Kidney epithelial cell (primary cell): ENCODE measurements around the gene AGAP3. TPM values are rescaled to one million over a fixed set of nuclear protein-coding genes. Genes with fewer than 3 reads are reported as not detected.

Experiments
- DNase-seq: peaks from one replicate; pipeline ENCODE4 v3.0.0-alpha.2; 2010; ENCODE audit warnings: low read depth
- H3K27me3 ChIP-seq: 2 replicates; pipeline ENCODE4 v1.6.0; 2011; ENCODE audit warnings: low read length; ENCODE audit not compliant: control insufficient read depth, insufficient read depth
- H3K36me3 ChIP-seq: 2 replicates; pipeline ENCODE4 v1.5.1; 2011; ENCODE audit warnings: low read length; ENCODE audit not compliant: control insufficient read depth, insufficient read depth
- H3K4me3 ChIP-seq: 2 replicates; pipeline ENCODE4 v1.5.1; 2011; ENCODE audit warnings: low read depth, mild to moderate bottlenecking, control low read depth, low read length
- CTCF ChIP-seq: IDR thresholded peaks from 2 replicates; pipeline ENCODE4 v1.5.1; 2011; ENCODE audit warnings: mild to moderate bottlenecking, moderate library complexity, low read length, control low read depth, inconsistent platforms; ENCODE audit not compliant: insufficient read depth, poor library complexity, severe bottlenecking
- total RNA-seq: library from RNA; depleted of rRNA; stranded (reverse); fragments of >200 nt; gene quantifications from 2 replicates; pipeline ENCODE4 v1.2.3, GENCODE V29; 2015

AGAP3 gene
- total RNA-seq, 1 donor from 2014 or later, result 77.4 TPM

GRCh38 chr7:151142686-151143040 lies 56.4 kb downstream of the AGAP3 start:
- H3K36me3 ChIP-seq, result peaks cover 3% of the 10 kb centered on the region
- H3K27me3 ChIP-seq, result no peaks in the 10 kb centered on the region

DNA sequence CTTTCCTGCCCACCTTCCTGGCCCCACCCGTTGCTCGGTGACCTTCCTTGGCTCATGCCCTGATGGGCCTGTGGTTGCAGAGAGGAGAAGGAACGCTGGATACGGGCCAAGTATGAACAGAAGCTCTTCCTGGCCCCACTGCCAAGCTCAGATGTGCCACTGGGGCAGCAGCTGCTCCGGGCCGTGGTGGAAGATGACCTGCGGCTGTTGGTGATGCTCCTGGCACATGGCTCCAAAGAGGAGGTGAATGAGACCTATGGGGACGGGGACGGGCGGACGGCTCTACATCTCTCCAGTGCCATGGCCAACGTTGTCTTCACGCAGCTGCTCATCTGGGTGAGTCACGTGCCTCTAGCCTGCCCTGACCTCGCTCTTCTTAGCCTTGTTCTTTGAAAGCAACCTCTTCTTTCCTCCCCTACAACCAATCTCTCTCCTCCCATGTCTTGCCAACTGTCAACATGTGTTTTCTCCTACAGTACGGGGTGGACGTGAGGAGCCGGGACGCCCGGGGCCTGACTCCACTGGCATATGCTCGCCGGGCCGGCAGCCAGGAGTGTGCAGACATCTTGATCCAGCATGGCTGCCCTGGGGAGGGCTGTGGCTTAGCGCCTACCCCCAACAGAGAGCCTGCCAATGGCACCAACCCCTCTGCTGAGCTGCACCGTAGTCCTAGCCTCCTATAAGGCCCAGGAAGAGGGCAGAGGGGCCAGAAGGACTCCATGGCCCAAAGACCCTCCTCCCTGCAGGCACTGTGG lies 57.2 kb downstream of the AGAP3 start:
- Histone ChIP-seq H3K4me3 (no peak overlapping the region), H3K36me3 (peaks cover 1% of the 10 kb centered on the region), H3K27me3 (peaks cover 5% of the 10 kb centered on the region)
- DNase-seq, result no peak
- TF ChIP-seq CTCF, result no peak

More at GRCh38 chr7:151142686-151143040, 56.4 kb downstream of the AGAP3 start:
- DNase-seq, result no peak
- no peak overlapping the region for H3K4me3 ChIP-seq
- TF ChIP-seq CTCF, result no peak

DNA sequence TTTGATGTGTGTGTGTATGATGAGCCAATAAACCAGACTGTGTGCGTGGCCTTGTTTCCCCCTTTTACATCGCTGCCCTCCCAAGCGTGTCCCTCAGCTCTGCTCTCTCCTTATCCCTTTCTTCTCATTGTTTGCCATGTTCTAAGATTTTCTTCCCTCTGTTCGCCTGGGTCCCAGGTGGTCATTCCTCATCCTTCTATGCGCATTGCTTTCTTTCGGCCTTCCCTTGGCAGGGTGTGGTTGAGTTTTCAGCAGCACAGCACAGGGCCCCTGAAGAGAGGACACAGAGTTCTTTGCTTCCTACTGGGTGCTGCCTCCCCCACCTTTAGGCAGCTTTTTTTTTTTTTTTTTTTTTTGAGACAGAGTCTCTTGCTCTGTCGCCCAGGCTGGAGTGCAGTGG lies 58.1 kb downstream of the AGAP3 start:
- no peak for DNase-seq
- Histone ChIP-seq H3K4me3 (no peak overlapping the region), H3K36me3 (peaks cover 1% of the 10 kb centered on the region), H3K27me3 (peaks cover 14% of the 10 kb centered on the region)
- TF ChIP-seq CTCF, result no peak

- TF ChIP-seq CTCF, result no peak
- H3K4me3 ChIP-seq, result no peak overlapping the region
- peaks cover 25% of the 10 kb centered on the region for H3K27me3 ChIP-seq
- DNase-seq, result no peak
- peaks cover 1% of the 10 kb centered on the region for H3K36me3 ChIP-seq
Observed at GRCh38 chr7:151146761-151147160, 60.5 kb downstream of the AGAP3 start.

DNA sequence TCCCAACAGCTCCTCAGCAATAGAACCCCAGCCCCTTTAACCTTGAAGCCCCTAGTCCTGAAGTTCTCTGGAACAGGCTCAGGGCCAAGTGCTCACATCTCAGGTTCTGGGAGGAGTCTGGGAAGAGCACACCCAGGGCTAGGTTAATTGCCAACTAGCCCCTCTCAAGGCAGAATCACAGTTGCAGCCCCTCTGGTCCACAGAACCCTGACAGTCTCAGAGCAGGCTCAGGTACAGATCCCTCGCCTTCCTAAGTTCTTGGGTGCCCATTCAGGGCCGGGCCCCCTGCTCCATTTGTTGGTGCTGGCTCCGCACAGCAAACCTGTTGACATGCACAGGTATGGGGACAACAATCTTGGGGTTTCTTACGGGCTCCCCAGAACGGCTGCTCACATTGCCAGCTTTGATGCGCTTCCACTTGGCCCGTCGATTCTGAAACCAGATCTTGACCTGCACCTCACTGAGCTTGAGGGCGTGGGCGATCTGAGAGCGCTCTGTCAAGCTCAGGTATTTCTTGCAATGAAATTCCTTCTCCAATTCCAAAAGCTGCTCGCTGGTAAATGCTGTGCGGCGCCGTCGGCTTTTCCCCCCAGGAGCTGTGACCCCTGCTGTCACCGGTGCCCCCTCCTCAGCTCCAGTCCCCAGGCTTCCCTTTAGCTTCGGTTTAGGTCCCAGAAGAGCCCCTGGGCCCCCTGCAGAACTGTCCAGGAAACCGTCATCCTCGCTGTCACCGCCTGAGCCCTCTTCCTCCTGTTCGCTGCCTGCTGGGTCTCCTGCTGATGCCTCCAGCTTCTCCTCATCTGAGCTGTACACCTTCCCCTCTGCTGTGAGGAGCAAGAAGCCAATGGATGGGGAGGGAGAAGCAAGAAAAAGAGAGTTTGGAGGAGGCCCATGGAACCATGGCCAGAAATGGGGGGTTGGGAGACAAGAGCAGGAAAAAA lies 62.3 kb downstream of the AGAP3 start:
- Histone ChIP-seq H3K4me3 (no peak overlapping the region), H3K36me3 (no peaks in the 10 kb centered on the region), H3K27me3 (peaks cover 31% of the 10 kb centered on the region)
- no peak for DNase-seq
- TF ChIP-seq CTCF, result no peak
